Fibroblast of skin of left biceps (primary cell): ENCODE results near the gene GRAMD1B.

Experiments
- DNase-seq, 2 experiments: peaks; one replicate each; pipeline ENCODE4 v3.0.0-alpha.2; 2013; ENCODE audit warnings: low read depth in 2 of 2

The GRAMD1B gene

DNA sequence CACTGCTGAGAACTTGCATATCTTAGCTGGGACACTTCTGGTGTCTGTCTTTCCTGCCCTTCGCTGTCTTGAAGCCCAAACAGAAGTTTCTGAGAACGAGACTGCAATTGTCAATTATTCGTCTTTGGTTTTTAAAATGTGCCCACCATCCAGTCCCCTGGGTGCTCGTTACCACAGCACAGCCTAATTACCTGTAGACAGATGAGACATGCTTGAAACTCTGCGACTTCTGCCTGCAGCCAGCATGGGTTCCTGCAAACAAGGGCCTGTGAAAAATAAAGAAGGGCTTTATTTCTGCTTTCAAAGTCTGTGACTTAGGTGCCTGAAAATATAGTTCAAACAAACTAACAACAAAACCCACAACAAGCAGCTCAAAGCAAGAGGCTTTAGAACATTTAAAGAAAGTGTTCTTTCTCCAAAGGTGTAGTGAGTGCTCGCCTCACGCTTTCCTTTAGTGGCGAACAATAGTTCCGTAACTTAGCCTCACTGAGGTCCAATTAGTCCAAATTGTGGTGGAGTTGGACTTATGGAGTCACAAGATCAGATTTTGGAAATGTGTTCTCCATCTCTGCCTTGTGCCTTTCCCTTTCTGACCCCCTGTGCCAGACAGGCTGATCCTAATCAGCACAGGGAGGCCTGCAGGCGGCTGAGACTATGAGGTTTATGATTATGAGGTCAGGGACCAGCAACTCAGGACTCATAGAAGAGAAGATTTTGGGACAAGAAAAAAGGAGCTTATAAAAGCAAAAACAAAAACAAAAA, 20.4 kb upstream of the GRAMD1B start:
- DNase-seq: no peak

DNA sequence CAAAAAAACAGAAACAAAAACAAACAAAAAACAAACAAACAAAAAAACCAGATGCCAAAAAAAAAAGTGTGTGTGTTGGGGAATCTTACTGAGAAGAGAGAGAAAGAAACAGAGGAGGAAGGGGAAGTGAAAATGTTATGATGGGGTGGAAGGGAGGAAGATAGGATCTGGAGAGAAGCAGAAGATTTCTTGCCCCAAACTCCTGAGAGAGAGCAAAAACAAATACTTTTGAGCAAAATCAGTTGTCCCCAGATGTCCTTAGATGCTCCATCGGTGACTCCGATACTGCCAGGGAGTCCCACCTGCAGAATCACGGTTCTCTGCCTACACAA, 19.9 kb upstream of the GRAMD1B start:
- DNase-seq: no peak

DNA sequence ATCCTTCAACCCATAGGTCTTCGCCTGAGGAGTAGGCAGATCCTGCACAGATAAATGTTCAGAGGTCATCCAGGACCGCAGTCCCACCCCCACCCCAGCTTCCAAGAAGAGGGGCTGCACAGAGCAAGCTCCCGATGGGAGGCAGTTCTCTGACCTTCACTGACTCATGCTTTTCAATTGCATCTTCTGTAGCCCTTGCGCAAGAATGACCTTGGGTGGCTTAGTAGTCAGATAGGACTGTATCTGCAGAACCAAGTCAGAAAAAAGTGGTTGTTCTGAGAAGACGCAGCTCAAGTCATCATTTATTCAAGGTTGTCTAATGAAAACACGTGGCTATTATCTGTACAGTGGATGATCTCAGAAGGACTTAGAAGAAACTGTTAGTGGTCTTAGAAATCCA, 16.4 kb upstream of the GRAMD1B start:
- DNase-seq: no peak

DNA sequence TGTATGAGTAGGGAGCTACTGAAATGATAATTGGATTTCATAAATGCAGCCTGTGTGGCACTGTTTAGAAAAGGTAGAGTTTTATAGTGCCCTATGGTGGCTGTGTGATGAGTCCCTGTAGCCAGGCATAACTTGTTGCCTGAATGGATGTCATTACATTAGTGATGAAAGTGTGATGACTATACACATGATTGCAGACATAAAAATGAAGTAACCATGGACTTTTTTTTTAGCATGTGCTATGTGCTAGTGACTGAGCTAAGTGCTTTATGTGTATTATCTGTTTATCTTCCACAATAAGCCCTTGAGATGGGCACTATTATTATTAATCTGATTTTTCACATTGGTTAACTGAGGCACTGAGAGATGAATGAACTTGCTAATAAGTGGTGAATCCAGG, 13.5 kb upstream of the GRAMD1B start:
- DNase-seq: no peak

DNA sequence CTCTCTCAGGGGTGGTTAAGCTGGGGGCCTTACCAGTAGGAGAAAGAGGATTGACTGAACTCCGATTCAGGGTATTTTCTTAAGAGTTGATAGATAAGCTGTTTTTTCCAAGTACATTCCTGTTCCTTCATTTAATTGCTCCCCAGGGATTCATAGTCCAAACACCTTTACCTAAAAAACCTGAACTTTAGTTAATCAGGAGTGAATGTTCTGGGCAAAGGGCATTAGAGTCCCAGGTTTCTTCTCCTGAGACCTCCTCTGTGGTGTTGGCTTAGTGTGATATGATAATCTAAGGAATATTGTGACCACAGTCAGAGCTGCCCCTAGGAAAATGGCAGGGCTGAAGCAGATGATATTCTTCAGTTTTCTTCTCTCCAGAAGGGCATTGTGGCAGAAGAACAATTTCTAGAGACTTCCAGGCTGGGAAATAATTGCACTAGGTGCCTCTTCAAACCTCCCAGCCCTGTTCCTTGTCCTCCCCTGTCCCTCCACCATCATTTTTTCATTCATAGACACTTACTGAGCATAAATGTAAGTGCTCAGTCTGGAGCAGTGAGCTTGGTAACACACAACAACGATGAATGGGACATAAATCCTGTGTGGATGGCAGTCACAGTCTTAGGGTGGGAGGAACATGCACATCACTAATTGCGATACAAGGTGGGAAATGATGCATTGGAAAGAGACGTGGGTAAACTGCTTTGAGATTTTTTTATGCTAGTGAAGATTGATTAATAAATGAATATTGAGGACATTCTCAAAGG, 11.5 kb upstream of the GRAMD1B start:
- DNase-seq: no peak

DNA sequence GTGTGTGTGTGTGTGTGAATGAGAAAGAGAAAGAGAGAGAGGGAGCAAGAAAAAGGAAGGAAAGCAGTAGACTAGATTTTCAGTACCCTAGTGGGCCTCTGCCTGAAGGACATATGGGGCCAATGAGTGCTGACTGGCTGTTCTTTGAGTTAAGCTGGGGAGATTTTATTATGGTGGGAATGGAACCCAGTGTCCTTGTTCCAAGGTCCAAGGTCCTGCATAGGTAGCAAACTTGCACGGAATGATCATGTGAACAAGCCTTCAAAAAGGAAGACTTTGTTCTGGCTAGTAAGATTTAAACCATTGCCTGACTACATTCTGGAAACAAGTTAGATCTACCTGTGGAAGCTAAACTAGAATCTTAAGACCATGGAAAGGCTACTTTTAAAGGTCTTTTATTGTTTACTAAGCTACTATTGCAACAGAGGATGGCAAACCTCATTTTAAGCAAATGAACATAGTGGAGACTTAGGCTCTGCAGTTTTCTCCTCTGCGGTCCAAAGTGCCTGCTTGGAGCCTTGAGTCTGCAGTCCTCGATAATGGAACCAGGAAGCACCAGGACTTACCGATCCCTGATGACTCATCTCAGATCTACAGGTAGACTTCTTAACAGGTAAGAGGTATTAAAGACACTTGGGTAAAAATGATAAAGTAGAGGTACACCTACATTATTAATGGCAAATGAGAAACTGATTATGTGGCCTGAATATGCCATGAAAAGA, 10.2 kb upstream of the GRAMD1B start:
- DNase-seq: no peak

DNA sequence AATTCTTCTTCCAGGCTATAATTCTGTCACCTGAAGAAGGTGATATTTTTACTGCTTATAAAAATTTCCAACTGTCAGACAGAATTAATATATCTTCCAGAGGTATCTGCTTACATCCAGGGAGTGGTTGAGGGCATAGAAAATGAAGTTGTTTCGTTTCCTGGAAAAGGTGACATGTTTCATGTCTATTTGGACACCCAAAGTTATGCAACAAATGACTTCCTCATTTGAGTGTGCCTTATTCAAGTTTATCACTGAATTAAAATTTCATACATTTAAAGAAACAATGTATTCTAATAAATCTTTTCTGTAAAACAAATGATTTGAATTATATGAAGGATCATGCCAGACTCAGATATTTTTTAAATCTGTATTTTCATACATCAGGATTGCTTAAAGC, 8.5 kb upstream of the GRAMD1B start:
- DNase-seq: no peak

DNA sequence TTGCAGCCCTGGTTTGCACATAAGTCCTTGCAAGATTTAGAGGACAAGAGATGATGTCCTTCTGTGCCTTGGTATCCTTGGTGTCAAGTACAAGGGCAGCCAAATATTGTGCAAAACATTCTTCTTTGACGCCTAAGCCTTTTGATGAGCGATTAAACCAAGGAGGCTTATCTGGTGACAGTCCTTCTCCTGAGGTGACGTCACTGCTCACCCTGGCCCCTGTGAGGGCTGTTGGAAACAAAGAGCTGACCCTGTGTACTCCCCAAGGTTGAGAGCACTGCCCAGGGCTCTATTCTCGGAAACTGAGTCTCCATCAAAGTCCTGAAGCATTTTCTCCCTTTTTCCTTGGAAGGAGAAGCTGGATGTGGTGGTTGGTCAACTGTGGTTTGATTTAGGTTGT, 4.7 kb upstream of the GRAMD1B start:
- no peak for DNase-seq

DNA sequence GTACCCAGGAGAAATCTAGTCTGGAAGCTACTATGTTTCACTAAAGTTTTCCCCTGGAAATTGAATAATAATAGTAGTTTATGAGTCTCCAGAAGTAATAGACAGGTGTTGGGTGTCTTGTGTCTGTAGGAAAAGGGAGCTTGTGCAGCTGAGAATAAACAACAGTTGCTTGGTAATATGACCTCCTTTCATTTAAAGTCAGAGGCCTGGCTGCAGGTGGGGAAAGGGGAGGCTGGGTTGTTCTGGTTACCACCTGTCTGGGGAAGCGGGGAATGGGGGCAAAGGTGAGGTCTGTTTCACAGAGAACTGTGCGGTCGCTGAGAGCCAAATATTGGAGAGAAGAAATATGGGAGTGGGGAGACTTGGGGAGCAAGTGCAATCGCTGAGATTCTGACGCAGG, 3.3 kb upstream of the GRAMD1B start:
- DNase-seq: no peak

DNA sequence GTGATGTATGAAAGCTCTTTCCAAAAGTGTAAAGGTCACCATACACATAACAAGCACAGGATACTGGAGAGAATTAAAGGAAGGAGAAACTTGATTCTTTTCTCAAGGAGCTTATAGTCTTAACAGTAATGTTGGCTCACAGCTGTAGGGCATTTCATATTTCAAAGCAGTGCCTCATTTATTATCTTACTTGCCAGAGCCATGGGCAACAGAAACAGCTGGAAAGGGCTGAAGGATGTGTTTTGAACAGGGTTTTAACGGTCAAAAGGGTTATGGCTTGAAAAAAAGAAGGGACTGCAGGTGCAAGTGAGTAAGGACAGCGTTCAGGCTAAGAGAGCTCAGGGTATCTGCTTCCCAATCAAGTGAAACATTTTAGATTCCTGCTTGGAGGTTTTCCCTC, 2.7 kb upstream of the GRAMD1B start:
- no peak for DNase-seq

DNA sequence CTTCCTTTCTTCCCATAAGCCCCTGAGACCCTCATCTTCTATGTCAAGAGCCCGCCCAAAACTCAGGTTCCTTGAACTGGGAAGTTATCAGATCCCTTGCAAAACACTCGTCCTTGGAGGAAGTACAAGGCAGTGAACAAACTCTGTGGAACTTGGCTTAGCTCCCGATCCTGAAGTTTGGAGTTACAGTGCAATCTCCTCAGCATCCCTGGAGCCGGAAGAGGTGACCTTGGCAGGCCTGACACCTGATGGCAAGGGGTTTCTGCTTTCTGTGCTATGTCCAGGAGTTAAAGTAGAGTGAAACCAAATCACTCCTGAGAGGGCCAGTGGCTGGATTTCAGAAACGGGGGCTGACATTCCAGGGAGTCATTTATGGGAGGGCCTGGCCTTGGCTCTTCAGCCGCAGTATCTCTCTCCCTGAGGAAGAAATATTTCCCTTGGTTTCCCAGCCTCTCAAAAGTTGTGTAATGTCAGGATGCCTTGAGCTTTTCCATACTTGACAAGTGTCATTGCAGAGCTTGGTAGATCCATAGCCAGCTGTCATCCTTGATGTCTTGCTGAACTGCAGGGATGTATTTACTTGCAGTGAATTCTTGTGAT, 1.9 kb upstream of the GRAMD1B start:
- no peak for DNase-seq

DNA sequence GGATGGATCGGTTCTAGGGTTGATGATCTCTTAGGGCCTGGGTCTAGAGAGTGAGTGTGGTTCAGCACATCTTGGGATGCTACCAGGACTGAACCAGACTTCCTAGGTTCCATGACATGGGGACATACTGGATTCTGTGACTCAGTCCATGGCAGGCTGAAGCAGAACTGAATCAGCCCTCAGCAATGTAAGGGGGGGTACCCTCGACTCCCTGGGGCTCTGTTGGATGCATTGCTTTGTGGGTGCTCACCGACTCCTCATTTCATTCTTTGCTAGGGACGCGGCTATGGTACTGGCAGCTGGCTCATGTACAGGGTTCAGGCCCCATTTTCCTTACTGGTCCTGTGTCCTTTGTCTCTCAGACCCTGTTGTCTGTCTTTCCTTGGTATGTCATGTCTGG, 733 bp upstream of the GRAMD1B start:
- DNase-seq: peak; percentile 30

DNA sequence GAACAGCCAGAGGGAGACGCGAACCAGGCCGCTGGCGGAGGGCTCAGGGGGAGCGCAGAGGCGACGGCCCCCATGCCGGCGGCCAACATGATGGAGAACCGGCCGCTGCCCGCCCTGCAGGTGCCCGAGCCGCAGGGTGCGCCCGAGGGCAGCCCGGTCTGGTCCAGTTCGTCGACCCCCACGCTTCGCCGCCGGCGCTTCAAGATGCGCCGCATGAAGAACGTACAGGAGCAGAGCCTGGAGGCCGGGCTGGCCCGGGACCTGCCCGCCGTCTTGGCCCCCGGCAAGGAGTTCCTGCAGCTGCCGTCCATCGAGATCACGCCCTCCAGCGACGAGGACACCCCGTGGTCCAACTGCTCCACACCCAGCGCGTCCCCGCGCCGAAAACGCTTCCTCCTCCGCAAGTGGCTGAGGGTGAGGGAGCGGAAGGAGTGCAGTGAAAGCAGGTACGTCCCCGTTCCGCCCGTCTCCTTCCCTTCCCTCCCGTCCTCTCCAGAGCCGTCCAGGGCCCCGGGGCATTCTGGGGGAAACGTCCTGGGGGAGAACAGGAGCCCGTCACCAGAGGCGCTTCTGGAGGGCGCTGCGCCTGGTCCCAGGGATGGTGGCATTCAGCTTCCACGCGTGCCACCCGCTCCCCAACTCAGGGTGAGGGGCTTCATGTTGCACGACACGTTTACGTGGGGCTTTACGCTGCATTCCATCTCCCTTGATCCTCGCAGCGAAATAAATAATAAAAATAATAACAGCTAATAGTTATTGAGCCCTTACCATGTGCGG, 840 bp downstream of the GRAMD1B start:
- DNase-seq: no peak

DNA sequence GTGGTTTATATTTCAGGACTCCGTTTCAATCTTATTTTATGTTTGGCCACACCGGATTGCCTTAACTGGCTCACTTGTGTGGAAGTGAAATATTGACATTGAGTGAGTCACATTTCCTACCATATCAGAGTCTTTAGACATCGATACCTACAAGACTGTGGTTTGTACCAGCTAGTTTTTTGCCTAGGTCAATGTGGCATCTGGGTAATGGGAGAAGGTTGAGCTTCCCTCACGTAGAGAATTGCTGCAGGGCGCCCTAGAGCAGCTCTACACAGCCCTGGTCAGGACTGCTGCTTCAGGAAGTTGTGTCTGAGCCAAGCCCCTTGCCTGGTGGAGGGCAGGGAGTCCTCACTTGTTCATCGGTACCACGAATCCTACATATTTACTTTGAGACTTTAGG, 1.6 kb downstream of the GRAMD1B start:
- DNase-seq: no peak

DNA sequence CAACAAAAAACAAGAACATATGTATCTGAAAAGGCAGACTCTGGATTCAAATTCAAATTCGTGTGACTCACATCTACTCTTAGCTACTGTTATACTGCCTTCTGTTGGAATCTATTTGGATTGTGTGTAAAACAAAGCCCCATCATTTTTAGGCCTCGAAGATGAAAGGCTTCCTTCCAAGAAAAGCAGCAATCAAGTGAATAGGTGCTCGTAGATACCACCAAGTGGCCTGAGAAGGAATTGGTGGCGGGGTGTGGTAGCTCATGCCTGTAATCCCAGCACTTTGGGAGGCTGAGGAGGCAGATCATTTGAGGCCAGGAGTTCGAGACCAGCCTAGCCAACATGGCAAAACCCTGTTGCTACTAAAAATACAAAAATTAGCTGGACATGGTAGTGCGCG, 4.2 kb downstream of the GRAMD1B start:
- no peak for DNase-seq

DNA sequence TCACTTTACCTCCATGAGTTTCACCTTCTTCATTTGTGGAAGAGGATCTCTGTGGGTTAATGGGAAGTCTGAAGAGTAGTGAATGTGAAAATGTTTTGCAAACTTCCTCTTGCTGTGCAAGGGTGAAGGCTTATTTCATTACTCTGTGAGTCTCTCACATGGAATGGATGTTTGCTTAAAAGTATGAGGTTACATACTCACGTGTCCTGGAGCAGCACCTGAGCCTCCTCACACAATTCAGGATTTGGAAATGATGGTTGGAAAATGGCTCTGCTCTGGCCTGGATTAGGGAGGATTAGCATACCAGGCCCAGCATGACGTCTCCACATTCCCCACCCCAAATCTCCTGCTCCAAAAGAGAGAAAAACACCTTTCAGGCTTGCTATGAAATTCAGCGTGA, 4.8 kb downstream of the GRAMD1B start:
- no peak for DNase-seq

DNA sequence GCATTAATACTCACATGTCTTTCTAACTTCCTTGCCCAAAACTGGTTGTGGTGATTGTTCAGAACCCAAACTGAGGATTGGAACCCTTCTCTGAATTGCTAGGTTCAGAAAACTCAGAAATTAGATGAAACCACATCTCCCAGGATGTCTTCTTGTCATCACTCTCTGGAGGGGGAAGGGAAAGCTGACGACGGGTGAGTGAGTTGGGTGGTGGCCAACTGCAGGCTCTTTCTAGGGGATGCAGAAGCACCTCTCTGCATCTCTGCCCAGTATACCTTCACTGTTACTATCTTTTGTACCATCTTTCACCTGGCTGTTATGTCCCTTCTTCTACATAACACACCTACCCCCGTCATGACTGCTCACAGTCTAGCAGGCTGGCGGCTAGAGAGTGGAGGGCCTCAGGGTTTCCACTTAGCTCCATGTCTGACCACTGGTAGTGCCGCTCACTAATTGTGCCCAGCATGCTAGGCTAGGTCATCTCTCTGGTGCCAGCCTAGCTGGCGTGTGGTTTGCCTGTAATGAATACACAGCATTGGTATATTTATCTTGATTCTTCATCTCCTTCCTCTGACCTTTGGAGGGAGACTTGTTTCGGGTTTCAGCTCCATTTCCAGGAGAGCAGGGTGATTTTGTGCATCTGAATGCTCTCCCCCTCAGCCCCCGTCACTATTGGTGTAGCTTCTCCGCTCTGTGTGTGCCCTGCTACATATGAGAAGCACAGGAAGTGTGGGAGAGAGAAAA, 7.3 kb downstream of the GRAMD1B start:
- no peak for DNase-seq

DNA sequence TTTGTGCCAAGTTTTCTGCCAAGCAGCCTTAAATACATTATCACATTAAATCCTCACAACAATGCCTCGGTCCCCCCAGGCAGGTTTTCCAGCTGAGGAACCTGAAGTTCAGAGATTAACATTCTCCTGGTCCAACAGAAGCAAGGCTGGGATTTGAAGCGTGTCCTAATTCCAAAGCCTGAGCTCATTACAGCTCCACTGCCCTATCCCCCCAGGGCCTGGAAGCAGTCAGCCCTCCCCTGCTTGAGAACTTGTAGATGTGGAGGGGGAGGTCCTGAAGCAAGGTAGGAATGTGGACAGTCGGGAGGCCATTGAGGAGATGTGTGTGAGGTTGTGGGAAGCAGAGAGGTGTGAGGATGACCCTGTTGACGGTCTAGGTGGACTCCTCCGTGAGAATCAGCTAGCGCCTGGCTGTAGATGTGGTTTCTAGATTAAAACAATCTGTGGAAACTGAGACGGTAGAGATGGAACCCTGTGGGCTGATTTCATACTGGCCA, 8.1 kb downstream of the GRAMD1B start:
- DNase-seq: no peak

DNA sequence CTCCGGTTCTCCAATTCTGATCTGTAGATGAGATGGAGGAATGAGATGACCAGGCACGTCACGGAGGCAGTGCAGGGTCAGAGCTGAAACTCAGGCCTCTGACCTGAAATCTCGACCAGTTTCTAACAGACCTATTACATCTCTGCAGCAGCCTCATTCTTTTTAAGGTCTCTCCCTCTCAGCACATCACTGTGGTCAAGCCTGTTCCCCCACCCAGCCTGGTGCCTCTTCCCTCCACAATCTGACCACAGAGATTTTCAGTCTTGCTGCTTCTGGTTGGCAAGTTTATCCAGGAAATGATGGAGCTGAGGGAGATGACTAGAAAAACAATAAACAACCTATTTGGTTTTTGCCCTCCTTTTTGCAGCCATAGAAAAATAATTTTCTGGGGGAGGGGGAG, 9.5 kb downstream of the GRAMD1B start:
- no peak for DNase-seq

DNA sequence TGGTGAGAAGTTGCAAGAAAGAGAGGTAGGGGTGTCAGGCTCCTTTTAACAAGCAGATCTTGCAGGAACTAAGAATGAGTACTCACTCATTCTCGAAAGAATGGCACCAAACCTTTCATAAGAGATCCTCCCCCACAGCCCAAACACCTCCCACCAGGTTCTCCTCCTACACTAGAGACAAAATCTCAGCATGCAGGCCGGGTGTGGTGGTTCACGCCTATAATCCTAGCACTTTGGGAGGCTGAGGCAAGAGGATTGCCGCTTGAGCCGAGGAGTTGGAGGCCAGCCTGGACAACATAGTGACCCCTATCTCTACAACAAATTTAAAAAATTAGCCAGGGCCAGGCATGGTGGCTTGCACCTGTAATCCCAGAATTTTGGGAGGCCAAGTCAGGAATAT, 11.1 kb downstream of the GRAMD1B start:
- no peak for DNase-seq
